Measurements from ENCODE around the gene RIPPLY2. TPM values are rescaled to one million over a fixed set of nuclear protein-coding genes. Genes with fewer than 3 reads are reported as not detected.

The RIPPLY2 gene
- total and polyA plus RNA-seq, 9 of the 15 experiments (the other 6 are each of a cell fraction or from before 2014, with no cell fraction given), result not detected

DNA sequence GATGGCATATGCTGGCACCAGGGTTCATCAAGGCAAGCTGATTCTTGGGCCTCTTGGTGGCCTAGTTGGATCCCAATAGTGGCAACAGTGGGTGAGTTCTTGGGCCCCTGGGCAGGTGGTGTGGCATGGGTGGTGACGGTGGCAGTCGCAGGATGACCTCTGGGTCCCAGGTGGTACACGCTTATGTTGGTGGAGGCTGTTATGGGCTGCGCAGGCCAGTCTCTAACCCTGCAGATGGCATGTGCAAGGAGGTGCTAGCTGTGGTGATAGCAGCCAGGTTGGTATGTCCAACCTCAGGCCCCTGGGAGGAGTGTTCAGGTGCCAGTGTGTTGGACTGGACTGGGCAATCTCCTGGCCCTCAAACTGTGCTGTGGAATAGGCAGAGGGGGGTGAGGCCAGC lies 52.5 kb downstream of the RIPPLY2 start:
- Histone ChIP-seq H4K20me1 (replicated peaks; ENCODE audit: control insufficient read depth, insufficient read depth, low read length) (no peaks in the 10 kb centered on the region), H3K4me2 (ENCODE audit: insufficient read depth, low read length) (no peak overlapping the region), H3K9ac (ENCODE audit: insufficient read depth in 1 of 2, low read depth in 2 of 2, low read length in 2 of 2) (no peak overlapping the region), H3K4me1 (replicated peaks in 1 of 2; ENCODE audit: control insufficient read depth in 2 of 2, insufficient read depth in 2 of 2, low read length in 2 of 2) (peaks cover 0 to 6% of the 10 kb centered on the region in 2 experiments; a peak in 2 of 5 replicates), H3K27ac (ENCODE audit: extremely low read depth, low read depth, low read length) (no peak overlapping the region), H3K27me3 (ENCODE audit: control insufficient read depth in 2 of 2, insufficient read depth in 2 of 2, low read length in 2 of 2) (no peaks in the 10 kb centered on the region), H3K79me2 (ENCODE audit: control insufficient read depth, insufficient read depth, low read length) (peaks cover 34% of the 10 kb centered on the region; the same call in 2 of the 3 replicates), H2AFZ (ENCODE audit: low read depth, low read length) (no peak overlapping the region), H3K9me1 (ENCODE audit: control insufficient read depth, insufficient read depth, low read length) (no peaks in the 10 kb centered on the region), H3K4me3 (no peak overlapping the region), H3K9me3 (replicated peaks; ENCODE audit: control insufficient read depth, insufficient read depth, low read depth, low read length) (0 out of 2 replicates have a peak, but pooled peaks cover 1% of the 10 kb centered on the region), H3K36me3 (ENCODE audit: control insufficient read depth, insufficient read depth, low read length) (no peaks in the 10 kb centered on the region)
- ChIA-PET CTCF (ENCODE audit: low intra/inter-chr PET ratio) (no interaction called here), POLR2A (interaction anchor here (1.1 kb wide), 1 partner anchor 42 kb away, joined by 3 read pairs; no protein-coding TSS in a partner anchor)
- FAIRE-seq (no peak), DNase-seq (ENCODE audit: extremely low read depth in 1 of 4, low spot score in 3 of 4) (no peak), ATAC-seq (no peak)
- BruUV-seq (replicated peaks), result no TSS peak
- intact Hi-C loops (cut with micrococcal nuclease), result no loop called here
- 90% methylated on average over 4 of the region's 4 CpGs for WGBS (ENCODE audit: insufficient coverage, low coverage, missing lambda C conversion rate)
- in situ Hi-C loops (cut with MboI), result no loop called here
- no peak for TF ChIP-seq ZNF592 (IDR thresholded peaks at IDR 0.05)
- no peak for TF ChIP-seq POLR2H (tag; IDR thresholded peaks at IDR 0.05; ENCODE audit: low read depth)
- no peak for TF ChIP-seq SIN3B (IDR thresholded peaks at IDR 0.05; ENCODE audit: low read depth)
- TF ChIP-seq HMGXB4 (CRISPR knock-in tag; IDR thresholded peaks at IDR 0.05), result no peak
- TF ChIP-seq, protein P1, sequence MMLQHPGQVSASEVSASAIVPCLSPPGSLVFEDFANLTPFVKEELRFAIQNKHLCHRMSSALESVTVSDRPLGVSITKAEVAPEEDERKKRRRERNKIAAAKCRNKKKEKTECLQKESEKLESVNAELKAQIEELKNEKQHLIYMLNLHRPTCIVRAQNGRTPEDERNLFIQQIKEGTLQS (IDR thresholded peaks at IDR 0.05), result no peak
- TF ChIP-seq, protein P1 (CRISPR knock-in tag; conservative IDR thresholded peaks at IDR 0.05), result no peak
- TF ChIP-seq SRSF9 (IDR thresholded peaks at IDR 0.05; ENCODE audit: borderline replicate concordance, low read depth, low read length), result no peak
- no peak for TF ChIP-seq CCNT2 (IDR thresholded peaks at IDR 0.05; ENCODE audit: borderline replicate concordance, extremely low read depth, insufficient read length, low read depth, low read length)
- TF ChIP-seq RFX5 (IDR thresholded peaks at IDR 0.05; ENCODE audit: low read depth, low read length), result no peak
- no peak for TF ChIP-seq DEAF1 (CRISPR knock-in tag; IDR thresholded peaks at IDR 0.05)
- TF ChIP-seq ZNF12 (CRISPR knock-in tag; IDR thresholded peaks at IDR 0.05), result no peak
- no peak for TF ChIP-seq HSF4 (CRISPR knock-in tag; IDR thresholded peaks at IDR 0.05; ENCODE audit: borderline replicate concordance)
- no peak for TF ChIP-seq TSC22D4 (tag; IDR thresholded peaks at IDR 0.05)
- no peak for TF ChIP-seq NCOA6 (IDR thresholded peaks at IDR 0.05)
